Endodermal cell (in vitro differentiated cells): ENCODE data around the gene CCDC93. TPM values are rescaled to one million over a fixed set of nuclear protein-coding genes. Genes with fewer than 3 reads are reported as not detected.

Experiments used
- DNase-seq: peaks from one replicate; pipeline ENCODE4 v3.0.0-alpha.2; 2017
- H3K27ac ChIP-seq: 2 replicates; pipeline ENCODE4 v1.5.1; 2013; ENCODE audit warnings: mild to moderate bottlenecking, low read depth, low read length, moderate library complexity
- H3K27me3 ChIP-seq: 2 replicates; pipeline ENCODE4 v1.6.1; 2013; ENCODE audit warnings: mild to moderate bottlenecking, low read length, moderate library complexity; ENCODE audit not compliant: insufficient read depth, control insufficient read depth, poor library complexity, severe bottlenecking
- H3K36me3 ChIP-seq: 2 replicates; pipeline ENCODE4 v1.7.0; 2013; ENCODE audit warnings: mild to moderate bottlenecking, low read length, moderate library complexity; ENCODE audit not compliant: control insufficient read depth, insufficient read depth
- H3K4me1 ChIP-seq: one replicate; pipeline ENCODE4 v1.7.0; 2013; ENCODE audit warnings: low read length; ENCODE audit not compliant: control insufficient read depth, insufficient read depth
- H3K4me3 ChIP-seq: 2 replicates; pipeline ENCODE4 v1.5.1; 2013; ENCODE audit warnings: mild to moderate bottlenecking, low read length, moderate library complexity
- H3K9ac ChIP-seq: 2 replicates; pipeline ENCODE4 v1.6.1; 2013; ENCODE audit warnings: mild to moderate bottlenecking, low read length, moderate library complexity; ENCODE audit not compliant: poor library complexity, severe bottlenecking; ENCODE audit errors: extremely low read depth
- H3K9me3 ChIP-seq: 2 replicates; pipeline ENCODE4 v1.6.1; 2013; ENCODE audit warnings: mild to moderate bottlenecking, low read length, moderate library complexity; ENCODE audit not compliant: control insufficient read depth
- H3K27ac Mint-ChIP-seq: 2 replicates; pipeline ENCODE4 v1.8.0; 2020; ENCODE audit warnings: mixed read lengths
- H3K27me3 Mint-ChIP-seq: 2 replicates; pipeline ENCODE4 v1.8.0; 2021; ENCODE audit warnings: mild to moderate bottlenecking, mixed read lengths; ENCODE audit not compliant: insufficient read depth
- H3K36me3 Mint-ChIP-seq: 2 replicates; pipeline ENCODE4 v1.8.0; 2020; ENCODE audit warnings: low read depth, mixed read lengths
- H3K4me1 Mint-ChIP-seq: 2 replicates; pipeline ENCODE4 v1.8.0; 2020; ENCODE audit warnings: mixed read lengths
- H3K4me3 Mint-ChIP-seq: 2 replicates; pipeline ENCODE4 v1.8.0; 2020; ENCODE audit warnings: mild to moderate bottlenecking, moderate library complexity, mixed read lengths
- H3K9me3 Mint-ChIP-seq: 2 replicates; pipeline ENCODE4 v1.8.0; 2020; ENCODE audit warnings: mild to moderate bottlenecking, mixed read lengths
- CTCF ChIP-seq: fragments of 200-600 bp; sonication (generic); conservative IDR thresholded peaks from 2 replicates; pipeline ENCODE4 v1.5.0; 2021; ENCODE audit warnings: antibody characterized with exemption, mild to moderate bottlenecking
- WGBS, 2 experiments: methylation state at CpG; one replicate each; pipeline versions ENCODE4 v1.1.5 to v1.1.7; 2013; ENCODE audit warnings: missing lambda C conversion rate in 2 of 2, mixed read lengths in 1 of 2; ENCODE audit not compliant: insufficient coverage in 1 of 2, insufficient read length in 1 of 2; 5-methylcytosine and 5-hydroxymethylcytosine counted together
- total RNA-seq, 2 donors: library from RNA; stranded (reverse); fragmentation: NEBNext Ultra II Directional in 1 of 2; extraction: Animal tissue kit (Norgen Biotek cat#: 25700) in 1 of 2; gene quantifications; 2 replicates in 1 of 2; 3 replicates in 1 of 2; pipeline ENCODE4 v1.2.1, GENCODE V29; 2021

Gene CCDC93
- total RNA-seq, 2 donors from 2014 or later: 35.6 to 36.6 TPM

- H3K4me1 ChIP-seq: peaks cover 17% of the 10 kb centered on the region
- H3K4me3 ChIP-seq: no peak overlapping the region
- H3K27ac Mint-ChIP-seq: no peak overlapping the region
- no peaks in the 10 kb centered on the region for H3K36me3 Mint-ChIP-seq
- no peak overlapping the region for H3K27ac ChIP-seq
- H3K27me3 ChIP-seq: no peaks in the 10 kb centered on the region
- no peak for TF ChIP-seq CTCF
- no peak for DNase-seq
- H3K4me1 Mint-ChIP-seq: peaks cover 31% of the 10 kb centered on the region
- WGBS, 2 experiments: 89 to 92% methylated on average over 1 to 3 of the region's 3 CpGs
- no peaks in the 10 kb centered on the region for H3K27me3 Mint-ChIP-seq
- no peak overlapping the region for H3K9ac ChIP-seq
- no peaks in the 10 kb centered on the region for H3K36me3 ChIP-seq
- no peaks in the 10 kb centered on the region for H3K9me3 Mint-ChIP-seq
- no peaks in the 10 kb centered on the region for H3K9me3 ChIP-seq
- H3K4me3 Mint-ChIP-seq: no peak overlapping the region
Observed at GRCh38 chr2:118051826-118052358, 38.0 kb upstream of the CCDC93 start.

GRCh38 chr2:118050974-118051373 is 37.1 kb upstream of the CCDC93 start:
- H3K36me3 ChIP-seq: no peaks in the 10 kb centered on the region
- no peaks in the 10 kb centered on the region for H3K27me3 ChIP-seq
- H3K4me1 ChIP-seq: peaks cover 14% of the 10 kb centered on the region
- 95% methylated on average over 2 of the region's 2 CpGs; no CpG with 5 or more reads in 1 of the 2 experiments for WGBS, 2 experiments
- no peak for TF ChIP-seq CTCF
- Mint-ChIP-seq H3K4me3 (no peak overlapping the region), H3K4me1 (peaks cover 26% of the 10 kb centered on the region), H3K27ac (no peak overlapping the region), H3K27me3 (no peaks in the 10 kb centered on the region), H3K9me3 (no peaks in the 10 kb centered on the region), H3K36me3 (no peaks in the 10 kb centered on the region)
- no peak overlapping the region for H3K9ac ChIP-seq
- H3K9me3 ChIP-seq: no peaks in the 10 kb centered on the region
- H3K27ac ChIP-seq: no peak overlapping the region
- no peak overlapping the region for H3K4me3 ChIP-seq
- no peak for DNase-seq

- H3K4me1 Mint-ChIP-seq: peaks cover 21% of the 10 kb centered on the region
- H3K27ac Mint-ChIP-seq: no peak overlapping the region
- H3K36me3 Mint-ChIP-seq: no peaks in the 10 kb centered on the region
- no peaks in the 10 kb centered on the region for H3K9me3 Mint-ChIP-seq
- no peak for TF ChIP-seq CTCF
- H3K27ac ChIP-seq: no peak overlapping the region
- no peak overlapping the region for H3K4me3 ChIP-seq
- no peaks in the 10 kb centered on the region for H3K27me3 Mint-ChIP-seq
- no peak overlapping the region for H3K4me3 Mint-ChIP-seq
- H3K27me3 ChIP-seq: no peaks in the 10 kb centered on the region
- WGBS, 2 experiments: 75 to 88% methylated on average over 1 to 3 of the region's 3 CpGs
- DNase-seq: no peak
- H3K4me1 ChIP-seq: peaks cover 10% of the 10 kb centered on the region
- no peaks in the 10 kb centered on the region for H3K9me3 ChIP-seq
- no peaks in the 10 kb centered on the region for H3K36me3 ChIP-seq
- H3K9ac ChIP-seq: no peak overlapping the region
Observed at GRCh38 chr2:118050386-118050785, 36.5 kb upstream of the CCDC93 start.
